Measurements from ENCODE around the gene TUBB4B.

Gene TUBB4B

DNA sequence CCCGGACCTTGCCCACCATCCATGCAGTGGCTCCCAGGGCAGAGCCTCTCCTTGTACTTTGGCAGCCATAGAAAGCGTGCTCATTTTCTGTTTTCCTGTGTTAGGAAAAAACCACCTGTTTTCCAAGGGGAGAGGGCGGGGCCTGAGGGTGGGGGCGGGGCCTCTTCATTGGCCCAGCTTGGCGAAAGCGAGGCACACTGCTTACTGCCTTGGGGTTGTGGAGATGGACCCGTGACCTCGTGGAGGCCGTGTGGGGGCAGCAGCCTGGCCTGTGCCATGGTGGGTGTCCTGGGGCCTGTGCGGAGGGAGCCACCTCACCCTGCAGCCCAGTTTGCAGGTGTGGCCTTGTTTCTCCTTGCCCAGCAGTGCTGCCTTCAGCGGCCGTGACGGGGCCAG is 32.0 kb downstream of the TUBB4B start:
- no peak for DNase-seq

DNA sequence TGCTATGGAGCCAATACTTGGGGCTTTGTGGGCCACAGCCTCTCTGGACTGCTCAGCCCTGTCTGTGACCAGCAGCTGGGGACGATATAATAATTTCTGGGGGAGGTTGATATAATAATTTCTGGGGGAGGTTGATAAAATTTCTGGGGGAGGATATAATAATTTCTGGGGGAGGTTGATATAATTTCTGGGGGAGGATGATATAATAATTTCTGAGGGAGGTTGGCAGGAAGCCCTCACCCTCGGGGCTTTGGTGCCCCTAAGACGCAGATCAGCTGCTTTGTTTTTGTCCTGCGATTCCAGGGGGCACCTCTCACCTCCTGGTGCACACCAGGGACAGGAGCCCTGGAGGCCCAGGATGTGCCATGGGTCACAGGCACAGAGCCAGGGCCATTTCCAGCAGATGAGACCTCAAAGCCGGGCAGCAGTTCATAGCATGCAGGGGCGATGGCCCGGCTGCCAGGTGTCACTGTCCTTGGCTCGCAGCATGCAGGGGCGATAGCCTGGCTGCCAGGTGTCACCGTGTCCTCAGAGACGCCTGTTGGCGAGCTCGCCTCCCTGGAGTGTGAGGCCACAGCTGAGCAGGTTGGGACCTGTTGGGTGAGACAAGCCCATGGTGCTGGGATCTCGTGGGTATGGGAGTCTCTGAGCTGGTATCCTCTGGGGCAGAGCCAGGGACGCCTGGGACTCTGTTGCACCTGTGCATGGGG is 32.7 kb downstream of the TUBB4B start:
- DNase-seq: no peak

DNA sequence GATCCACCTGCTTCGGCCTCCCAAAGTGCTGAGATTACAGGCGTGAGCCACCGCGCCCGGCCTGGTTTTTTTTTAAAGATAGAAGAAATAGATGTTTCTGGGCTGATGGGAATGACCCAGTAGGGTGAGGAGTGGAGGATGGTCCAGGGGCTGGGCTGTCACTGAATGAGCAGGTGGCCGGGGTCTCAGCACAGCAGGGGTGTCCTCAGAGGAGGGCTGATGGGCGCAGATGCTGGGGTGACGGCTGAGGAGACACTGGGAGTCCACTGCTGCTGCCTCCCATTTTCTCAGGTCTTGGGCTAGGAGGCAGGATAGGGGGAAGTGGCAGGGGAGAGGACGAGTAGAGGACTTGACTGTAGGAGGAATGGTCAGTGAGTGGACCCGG is 34.1 kb downstream of the TUBB4B start:
- no peak for DNase-seq

DNA sequence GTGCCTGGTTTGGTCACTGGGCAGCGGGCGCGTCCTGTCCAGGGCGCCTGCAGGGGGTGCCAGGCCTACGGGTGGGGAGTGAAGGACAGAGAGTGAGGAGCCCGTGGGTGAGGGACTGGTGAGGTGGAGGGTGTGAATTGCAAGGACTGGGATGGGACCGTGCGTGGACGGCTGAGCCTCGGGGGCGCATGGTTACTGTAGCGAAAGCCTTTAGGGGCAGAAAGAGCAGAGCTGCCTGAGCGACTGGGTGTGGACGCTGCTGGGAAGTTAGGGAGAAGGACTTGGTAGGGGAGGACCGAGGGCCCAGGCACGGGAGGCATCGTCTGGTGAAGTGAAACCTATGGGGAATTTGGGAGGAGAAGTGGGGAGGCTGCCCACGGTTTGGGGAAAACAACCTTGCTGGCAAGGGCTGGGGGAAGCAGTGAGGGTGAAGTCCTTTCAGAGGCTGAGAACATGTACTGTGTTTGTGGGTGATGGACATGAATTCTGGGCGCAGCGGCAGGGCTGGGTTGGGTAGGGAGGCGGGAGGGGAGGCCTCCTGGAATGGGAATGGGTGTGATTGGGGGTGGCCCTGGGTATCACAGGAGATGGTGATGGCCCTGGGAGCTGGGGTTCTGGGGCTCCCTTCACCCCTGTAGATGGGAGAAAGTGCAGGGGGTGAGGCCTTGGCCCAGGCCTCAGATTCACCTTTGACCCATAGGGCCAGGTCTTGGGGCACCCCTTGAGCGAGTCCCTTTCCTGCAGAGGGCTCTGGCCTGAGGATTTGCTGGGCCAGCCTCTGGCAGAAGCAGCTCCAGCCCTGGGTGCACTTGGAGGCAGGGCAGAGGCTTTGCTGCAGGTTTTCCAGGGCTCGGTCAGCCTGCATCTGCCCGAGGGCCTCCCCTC is 34.7 kb downstream of the TUBB4B start:
- no peak for DNase-seq

DNA sequence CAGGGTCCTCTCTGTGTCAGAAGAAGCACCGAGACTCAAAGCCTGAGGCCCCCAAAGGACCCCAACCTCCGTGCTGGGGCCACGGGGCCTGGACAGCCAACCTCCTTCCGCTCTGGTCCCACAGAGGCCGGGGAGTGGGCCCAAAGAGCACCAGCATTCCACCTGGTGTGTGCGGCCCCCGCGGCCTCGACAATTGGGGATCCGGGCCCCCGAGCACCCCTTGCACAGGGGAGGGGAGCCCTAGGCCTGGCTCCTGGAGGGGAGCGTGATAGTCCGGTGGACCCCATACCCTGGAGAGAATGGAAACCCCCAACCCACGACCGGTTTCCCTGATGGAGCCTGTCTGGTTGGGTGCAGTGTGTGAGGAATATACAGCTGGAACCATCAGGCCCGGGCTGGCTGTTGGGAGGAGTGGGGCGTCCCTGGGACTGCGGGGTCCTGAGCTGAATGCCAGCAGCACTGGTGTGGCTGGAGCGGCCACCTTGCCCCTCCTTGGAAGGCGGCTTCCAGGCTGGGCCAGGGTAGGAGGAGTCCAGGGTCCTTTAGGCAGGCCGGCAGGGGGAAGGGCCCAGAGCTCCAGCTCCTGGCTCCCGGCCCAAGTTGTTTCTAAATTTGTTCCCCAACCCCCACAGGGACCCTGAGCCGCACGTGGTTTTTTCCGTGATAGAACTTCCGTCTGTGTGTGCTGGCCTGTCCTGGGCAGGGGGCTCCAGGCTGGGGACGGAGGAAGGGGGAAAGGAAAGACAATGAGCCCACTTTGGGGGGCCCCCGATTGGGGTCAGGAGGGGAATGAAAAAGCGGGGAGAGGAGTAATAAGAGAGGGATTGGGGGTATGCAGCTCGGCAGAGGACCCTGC is 35.6 kb downstream of the TUBB4B start:
- DNase-seq: no peak

DNA sequence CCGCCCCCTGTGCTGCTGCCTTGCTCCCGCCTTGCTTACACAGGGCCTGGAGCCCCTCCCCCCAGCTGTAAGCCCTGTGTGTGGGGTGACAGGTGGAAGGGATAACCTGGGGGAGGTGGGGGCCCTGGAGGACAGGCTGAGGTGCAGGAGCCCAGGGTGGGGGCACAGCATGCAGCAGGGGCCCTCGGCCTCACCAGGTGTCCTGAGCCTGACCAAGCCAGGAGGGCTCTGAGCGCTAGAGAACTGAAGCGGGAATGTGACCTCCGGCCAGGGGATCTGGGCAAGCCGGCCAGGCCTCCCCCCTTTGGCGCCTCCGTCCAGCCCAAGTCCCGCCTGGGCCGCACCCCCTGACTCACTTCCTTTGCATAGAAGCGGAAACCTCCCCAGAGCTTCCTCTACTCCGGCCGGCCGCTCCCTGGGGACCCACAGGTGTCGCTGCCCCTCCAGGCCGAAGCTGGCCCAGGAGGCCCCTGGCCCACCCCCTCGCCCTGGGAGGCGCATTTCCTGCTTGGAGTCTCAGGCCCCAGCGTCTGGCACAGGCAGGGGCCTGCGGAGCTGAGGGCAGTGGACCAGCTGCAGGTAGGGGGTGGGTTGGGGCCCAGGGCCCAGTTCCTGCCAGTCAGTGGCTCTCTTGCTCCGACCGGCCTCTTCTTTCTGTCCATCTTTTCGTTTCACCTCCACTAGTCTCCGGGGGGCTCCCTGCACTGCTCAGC is 36.4 kb downstream of the TUBB4B start, which contains the start of gene TOR4A:
TOR4A (plus strand) TSS at position 398 of the 713 bp plus-strand sequence. CDS start 964 bp downstream, outside the sequence.
- no peak for DNase-seq

DNA sequence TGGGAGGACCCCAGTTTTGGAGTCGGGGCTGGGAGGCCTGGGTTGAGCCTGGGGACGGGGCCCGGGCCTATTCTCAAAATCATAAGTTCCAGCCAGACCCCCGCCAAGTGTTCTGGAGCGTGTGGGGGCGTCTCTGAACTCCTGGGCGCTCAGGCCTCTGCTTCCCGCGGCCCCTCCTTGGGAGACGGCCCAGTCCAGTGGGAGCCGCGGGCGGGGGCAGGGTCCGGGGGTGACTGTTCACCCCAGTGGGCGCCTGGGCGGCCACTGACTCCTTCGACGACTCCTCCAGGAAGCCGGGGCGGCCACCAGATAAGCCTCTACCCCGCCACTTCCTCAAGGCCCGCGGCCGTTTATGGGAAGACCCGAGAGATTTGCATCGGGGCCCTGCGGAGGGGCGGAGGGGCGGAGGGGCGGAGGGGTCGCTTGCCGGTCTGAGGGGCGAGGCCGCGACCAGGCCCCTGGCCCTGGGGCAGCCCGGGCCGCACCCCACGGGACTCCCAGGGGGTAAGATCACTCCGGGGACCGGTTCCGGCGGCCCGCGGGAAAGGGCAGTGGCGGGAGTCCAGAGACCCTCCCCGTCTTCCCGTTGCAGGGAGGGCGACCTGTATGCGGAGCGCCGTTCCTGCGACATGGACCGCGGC is 37.1 kb downstream of the TUBB4B start:
- DNase-seq: no peak

DNA sequence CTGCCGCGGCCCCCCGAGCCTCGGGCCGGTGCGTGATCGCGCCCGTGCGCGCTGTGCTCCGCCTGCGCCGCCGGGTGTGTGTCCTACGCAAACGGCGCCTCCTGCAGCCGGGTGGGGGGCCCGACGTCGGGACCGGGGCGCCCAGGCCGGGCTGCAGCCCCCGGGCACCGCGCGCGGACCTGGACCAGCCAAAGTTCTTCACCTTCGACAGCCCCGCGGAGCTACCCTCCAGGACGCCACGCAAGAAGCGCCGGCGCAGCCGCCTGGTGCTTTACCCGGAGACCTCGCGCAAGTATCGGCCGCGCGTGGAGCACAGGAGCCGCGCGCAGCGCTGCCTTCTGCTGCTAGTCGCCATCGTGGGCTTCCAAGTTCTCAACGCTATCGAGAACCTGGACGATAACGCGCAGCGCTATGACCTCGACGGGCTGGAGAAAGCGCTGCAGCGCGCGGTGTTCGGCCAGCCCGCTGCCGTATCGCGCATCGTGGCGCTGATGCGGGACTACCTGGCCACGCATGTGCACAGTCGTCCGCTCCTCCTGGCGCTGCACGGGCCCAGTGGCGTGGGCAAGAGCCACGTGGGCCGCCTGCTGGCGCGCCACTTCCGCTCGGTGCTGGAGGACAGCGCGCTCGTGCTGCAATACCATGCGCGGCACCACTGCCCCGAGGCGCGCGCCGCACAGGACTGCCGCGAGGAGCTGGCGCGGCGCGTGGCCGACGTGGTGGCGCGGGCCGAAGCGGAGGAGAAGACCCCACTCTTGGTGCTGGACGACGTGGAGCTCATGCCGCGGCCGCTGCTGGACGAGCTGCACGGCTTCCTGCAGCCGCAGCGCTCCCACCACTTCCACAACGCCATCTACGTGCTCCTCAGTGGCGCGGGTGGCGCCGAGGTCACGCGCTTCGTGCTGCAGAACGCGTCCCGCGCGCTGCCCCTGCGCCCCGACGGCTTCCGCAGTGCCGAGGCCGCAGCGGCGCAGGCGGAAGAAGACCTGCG is 37.9 kb downstream of the TUBB4B start:
- DNase-seq: no peak

DNA sequence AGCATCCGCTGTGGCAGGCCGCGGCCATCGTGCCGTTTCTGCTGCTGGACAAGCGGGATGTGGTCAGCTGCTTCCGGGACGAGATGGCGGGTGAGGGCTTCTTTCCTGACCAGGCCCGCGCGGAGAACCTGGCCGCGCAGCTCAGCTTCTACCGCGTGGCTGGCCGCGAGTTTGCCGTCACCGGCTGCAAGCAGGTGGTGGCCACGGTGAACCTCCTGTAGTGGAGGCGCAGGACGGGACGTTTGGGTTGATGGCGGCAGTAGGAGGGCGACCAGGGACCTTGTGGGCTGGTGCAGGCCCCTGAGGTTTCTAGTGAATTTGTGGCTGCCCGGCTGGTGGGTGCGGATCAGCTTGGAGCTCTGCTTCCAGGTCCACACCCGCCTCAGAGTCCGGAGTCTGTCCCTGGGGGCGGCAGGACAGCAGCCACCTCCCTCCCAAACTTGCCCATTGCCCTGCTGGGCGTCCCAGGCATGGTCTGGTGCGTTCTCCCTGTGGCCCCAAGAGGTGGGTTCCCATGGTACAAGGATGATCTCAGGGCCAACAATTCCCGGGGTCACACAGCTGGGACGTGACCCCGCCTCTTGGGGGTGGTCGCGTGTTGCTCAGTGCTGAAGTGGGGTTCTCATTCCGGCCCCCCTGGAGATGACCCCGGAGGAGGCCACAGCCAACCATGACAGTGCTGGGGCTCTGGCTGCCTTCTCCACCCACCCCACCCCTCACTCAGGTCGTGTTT is 38.8 kb downstream of the TUBB4B start:
- DNase-seq: no peak

DNA sequence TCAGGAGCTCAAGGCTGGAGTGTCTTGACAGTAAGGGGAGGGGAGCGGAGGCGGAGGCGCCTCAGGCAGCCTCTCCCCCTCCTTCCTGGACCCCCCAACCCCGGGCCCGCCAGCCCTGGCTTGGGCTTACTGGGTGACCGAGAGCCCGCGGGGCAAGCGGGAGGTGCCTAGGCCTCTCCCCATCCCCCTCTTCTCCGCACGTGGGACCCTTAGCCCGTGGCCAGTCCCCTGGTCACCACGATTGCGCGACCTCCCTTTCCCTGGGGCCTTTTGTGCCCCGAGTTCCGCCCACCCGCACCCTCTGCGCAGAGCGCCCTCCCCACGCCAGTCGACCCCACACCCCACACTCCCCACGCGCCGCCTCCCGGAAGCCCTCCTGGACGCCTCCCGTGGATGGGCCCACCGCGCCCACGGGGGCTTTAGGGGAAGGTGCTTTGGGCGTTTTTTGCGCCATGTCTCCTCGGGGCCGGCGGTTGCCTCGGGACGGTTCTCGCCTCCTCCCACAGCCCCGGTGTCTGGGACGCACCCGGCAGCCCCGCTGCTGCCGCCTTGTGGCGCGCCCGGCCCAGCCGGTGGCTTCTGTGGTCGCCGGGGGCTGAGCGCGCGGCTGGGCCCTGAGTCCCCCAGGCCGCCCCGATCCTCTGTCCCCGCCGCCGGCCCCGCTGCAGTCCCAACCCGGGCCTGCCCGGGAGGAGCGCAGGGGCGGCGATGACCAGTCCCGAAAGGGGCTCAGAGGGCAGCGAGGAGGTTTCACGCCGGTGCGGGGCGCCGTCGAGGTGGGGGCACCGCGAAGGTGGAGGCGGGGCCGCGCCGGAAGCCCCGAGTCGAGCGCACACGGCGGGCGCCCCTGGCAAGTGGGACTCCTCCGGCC is 39.6 kb downstream of the TUBB4B start:
- no peak for DNase-seq

DNA sequence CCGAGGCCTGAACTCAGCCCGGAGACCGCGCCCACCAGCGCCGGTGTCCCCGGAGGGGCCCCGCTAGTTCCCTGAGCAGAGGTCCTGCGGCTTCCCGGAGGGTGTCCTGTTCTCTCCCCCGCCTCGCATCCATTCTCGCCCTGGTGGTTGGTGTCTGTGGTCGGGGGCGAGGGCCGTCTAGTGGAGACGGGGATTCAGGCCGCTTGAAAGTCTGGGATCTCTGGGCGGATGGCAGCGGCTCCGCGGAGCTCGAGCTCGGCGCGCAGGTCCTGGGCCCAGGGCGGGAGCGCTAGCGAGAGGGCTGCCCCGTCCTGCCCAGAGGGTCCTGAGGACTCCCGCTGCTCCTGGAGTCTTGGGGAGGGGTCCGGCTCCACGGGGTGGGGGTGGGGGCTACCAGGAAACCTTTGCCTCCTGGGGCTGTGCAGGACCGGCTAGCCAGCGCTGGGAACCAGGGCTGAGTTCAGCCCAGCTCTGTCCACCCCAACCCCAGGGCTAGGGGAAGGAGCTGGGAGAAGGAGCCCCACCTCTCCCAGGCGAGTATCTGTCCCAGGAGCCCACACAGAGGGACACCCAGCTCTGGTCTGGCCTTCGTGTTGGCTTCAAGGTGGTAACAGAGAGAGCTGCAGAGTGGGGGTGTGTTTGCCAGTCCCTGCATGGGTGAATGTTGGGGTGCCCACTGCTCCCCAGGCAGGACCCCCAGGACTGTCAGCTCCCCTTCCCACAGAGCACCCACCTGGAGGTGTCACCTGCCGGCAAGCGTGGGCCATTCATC is 40.4 kb downstream of the TUBB4B start:
- DNase-seq: no peak

DNA sequence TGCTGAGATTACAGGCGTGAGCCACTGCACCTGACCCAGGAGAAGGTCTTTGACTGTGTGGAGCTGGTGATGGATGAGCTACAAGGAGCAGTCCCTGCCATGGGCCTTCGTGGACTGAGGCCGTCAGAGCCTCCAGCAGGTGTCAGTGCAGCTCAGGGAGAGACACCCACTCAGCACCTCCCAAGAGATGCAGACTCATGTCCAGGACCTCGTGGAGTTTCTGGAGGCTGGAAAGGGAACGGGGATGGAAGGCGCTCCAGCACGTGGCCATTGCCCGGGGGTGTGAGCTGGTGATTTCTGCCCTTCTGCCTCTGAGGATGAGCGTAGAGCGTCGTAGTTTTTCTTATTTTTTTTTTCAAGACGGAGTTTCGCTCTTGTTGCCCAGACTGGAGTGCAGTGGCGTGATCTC is 45.9 kb downstream of the TUBB4B start:
- DNase-seq: no peak

DNA sequence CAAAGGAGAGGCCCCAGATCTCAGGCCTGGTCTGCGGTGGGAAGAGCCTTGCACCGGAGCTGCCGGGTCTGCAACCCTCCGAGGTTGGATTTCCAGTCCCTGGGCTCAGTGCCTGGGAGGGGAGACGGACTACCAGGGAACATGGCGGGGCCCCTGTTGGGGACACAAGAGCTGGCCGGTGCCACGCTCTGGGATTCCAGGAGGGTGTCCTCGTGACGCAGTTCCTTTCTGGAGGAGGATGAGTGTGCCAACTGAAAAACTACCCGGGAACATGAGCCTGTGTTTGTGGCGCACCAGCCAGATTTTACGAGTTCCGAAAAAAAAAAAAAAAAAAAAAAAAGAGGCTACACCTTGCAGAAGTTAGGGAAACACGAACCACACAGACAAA is 52.0 kb downstream of the TUBB4B start:
- no peak for DNase-seq

Data from effector CD8-positive, alpha-beta T cell (primary cell).